GM23338 (cell line): ENCODE measurements around the gene KRT8. TPM values are rescaled to one million over a fixed set of nuclear protein-coding genes. Genes with fewer than 3 reads are reported as not detected.

Experiments
- ATAC-seq: fragments of 200-7000 bp; cut with Tn5 transposase; 3 replicates; pipeline ENCODE4 v1.9.1; 2020
- DNase-seq: peaks from one replicate; pipeline ENCODE4 v3.0.0-alpha.2; 2015; ENCODE audit warnings: low spot score
- H2AFZ ChIP-seq: fragments of 200-600 bp; sonication (generic); 2 replicates; pipeline ENCODE4 v1.8.0; 2016; ENCODE audit warnings: antibody characterized with exemption, mild to moderate bottlenecking, moderate library complexity
- H3F3A ChIP-seq: fragments of 200-600 bp; sonication (generic); replicated peaks from 2 replicates; pipeline ENCODE4 v1.8.0; 2017; ENCODE audit warnings: antibody characterized with exemption, mixed run types, low read depth
- H3K27ac ChIP-seq: fragments of 200-600 bp; sonication (generic); 2 replicates; pipeline ENCODE4 v1.6.1; 2016; ENCODE audit warnings: low read depth
- H3K27me3 ChIP-seq: fragments of 200-600 bp; sonication (generic); 2 replicates; pipeline ENCODE4 v1.8.0; 2016; ENCODE audit warnings: mild to moderate bottlenecking, mixed run types, moderate library complexity; ENCODE audit not compliant: insufficient read depth
- H3K36me3 ChIP-seq: fragments of 200-600 bp; sonication (generic); 2 replicates; pipeline ENCODE4 v1.8.0; 2016; ENCODE audit warnings: mild to moderate bottlenecking; ENCODE audit not compliant: insufficient read depth
- H3K4me1 ChIP-seq: fragments of 200-600 bp; sonication (generic); 2 replicates; pipeline ENCODE4 v1.8.0; 2016; ENCODE audit warnings: mild to moderate bottlenecking, moderate library complexity; ENCODE audit not compliant: insufficient read depth
- H3K4me2 ChIP-seq: fragments of 200-600 bp; sonication (generic); 2 replicates; pipeline ENCODE4 v1.7.1; 2017; ENCODE audit warnings: mixed run types
- H3K4me3 ChIP-seq: fragments of 200-600 bp; sonication (generic); 2 replicates; pipeline ENCODE4 v1.6.1; 2016; ENCODE audit warnings: mixed run types
- H3K79me2 ChIP-seq: fragments of 200-600 bp; sonication (generic); replicated peaks from 2 replicates; pipeline ENCODE4 v1.8.0; 2017; ENCODE audit warnings: mild to moderate bottlenecking; ENCODE audit not compliant: insufficient read depth
- H3K9me2 ChIP-seq: fragments of 200-600 bp; sonication (generic); 2 replicates; pipeline ENCODE4 v1.8.0; 2017; ENCODE audit not compliant: insufficient read depth
- H4K20me1 ChIP-seq: fragments of 200-600 bp; sonication (generic); replicated peaks from 2 replicates; pipeline ENCODE4 v1.8.0; 2017; ENCODE audit warnings: mild to moderate bottlenecking; ENCODE audit not compliant: insufficient read depth
- H3K27ac Mint-ChIP-seq: 2 replicates; pipeline ENCODE4 v1.8.0; 2020; ENCODE audit warnings: inconsistent platforms, mild to moderate bottlenecking, moderate library complexity, mixed read lengths
- H3K27me3 Mint-ChIP-seq: 3 replicates; pipeline ENCODE4 v1.8.0; 2022; ENCODE audit warnings: low read depth, mild to moderate bottlenecking, moderate library complexity, mixed read lengths, inconsistent platforms; ENCODE audit not compliant: insufficient read depth, poor library complexity
- H3K36me3 Mint-ChIP-seq: 3 replicates; pipeline ENCODE4 v1.8.0; 2021; ENCODE audit warnings: low read depth, mild to moderate bottlenecking, inconsistent platforms, moderate library complexity, mixed read lengths
- H3K4me1 Mint-ChIP-seq: 3 replicates; pipeline ENCODE4 v1.8.0; 2020; ENCODE audit warnings: mild to moderate bottlenecking, inconsistent platforms, mixed read lengths
- H3K4me3 Mint-ChIP-seq: 3 replicates; pipeline ENCODE4 v1.8.0; 2021; ENCODE audit warnings: moderate library complexity, mild to moderate bottlenecking, inconsistent platforms, mixed read lengths
- H3K9me3 Mint-ChIP-seq: 3 replicates; pipeline ENCODE4 v1.8.0; 2020; ENCODE audit warnings: moderate library complexity, mild to moderate bottlenecking, inconsistent platforms, mixed read lengths
- CREB1 ChIP-seq: fragments of 250-450 bp; sonication (Bioruptor Pico); IDR thresholded peaks from 2 replicates; pipeline ENCODE4 v1.5.0; 2020; ENCODE audit warnings: low read depth, mild to moderate bottlenecking, moderate library complexity
- EZH2 ChIP-seq: fragments of 200-600 bp; sonication (generic); IDR thresholded peaks from one replicate; pipeline ENCODE4 v1.8.0; 2017; ENCODE audit warnings: antibody characterized with exemption, mild to moderate bottlenecking, low read depth; ENCODE audit not compliant: unreplicated experiment
- EZH2phosphoT487 ChIP-seq: fragments of 200-600 bp; sonication (generic); IDR thresholded peaks from one replicate; pipeline ENCODE4 v1.8.1; 2018; ENCODE audit warnings: antibody characterized with exemption; ENCODE audit not compliant: unreplicated experiment
- JUNB ChIP-seq: IDR thresholded peaks from one replicate; pipeline ENCODE4 v1.6.1; 2016; ENCODE audit warnings: antibody characterized with exemption; ENCODE audit not compliant: unreplicated experiment
- NANOG ChIP-seq: IDR thresholded peaks from 2 replicates; pipeline ENCODE4 v1.6.1; 2016; ENCODE audit warnings: antibody characterized with exemption, borderline replicate concordance
- POLR2AphosphoS5 ChIP-seq: IDR thresholded peaks from 2 replicates; pipeline ENCODE4 v1.6.1; 2016; ENCODE audit warnings: antibody characterized with exemption, low read depth
- STAT1 ChIP-seq: IDR thresholded peaks from one replicate; pipeline ENCODE4 v1.6.1; 2016; ENCODE audit warnings: antibody characterized with exemption; ENCODE audit not compliant: unreplicated experiment
- ZNF114 ChIP-seq: fragments of 250-450 bp; sonication (Bioruptor Pico); IDR thresholded peaks from 2 replicates; pipeline ENCODE4 v1.5.0; 2020; ENCODE audit warnings: mild to moderate bottlenecking, moderate library complexity
- ZNF331 ChIP-seq: fragments of 250-450 bp; sonication (Bioruptor Pico); IDR thresholded peaks from 2 replicates; pipeline ENCODE4 v1.5.0; 2020; ENCODE audit warnings: low read depth, mild to moderate bottlenecking, moderate library complexity
- polyA plus RNA-seq: library from polyadenylated mRNA; unstranded; fragments of >200 nt; fragmentation: Nextera tagmentation; extraction: Ambion mirVana; gene quantifications from 2 replicates; pipeline ENCODE4 v1.2.1, GENCODE V29; 2016
- total RNA-seq: library from RNA; depleted of rRNA; stranded (reverse); fragments of >200 nt; shearing (Covaris generic); gene quantifications from 2 replicates; pipeline ENCODE4 v1.2.3, GENCODE V29; 2014
- TF ChIP-seq, protein P1 (sequence below): IDR thresholded peaks from 2 replicates; pipeline ENCODE4 v1.6.1; 2016; ENCODE audit warnings: antibody characterized with exemption
- TF ChIP-seq, protein P2 (sequence below), 2 experiments: fragments of 200-600 bp in 1 of 2; sonication (generic) in 1 of 2; conservative IDR thresholded peaks; 2 replicates each; pipeline versions ENCODE4 v1.5.1 to v1.6.1; 2016 to 2017; ENCODE audit warnings: antibody characterized with exemption in 2 of 2, low read depth in 2 of 2, mild to moderate bottlenecking in 2 of 2, moderate library complexity in 1 of 2
- TF ChIP-seq, protein P3 (sequence below): fragments of 250-450 bp; sonication (Bioruptor Pico); IDR thresholded peaks from 2 replicates; pipeline ENCODE4 v1.5.0; 2020; ENCODE audit warnings: mild to moderate bottlenecking, moderate library complexity
- TF ChIP-seq, protein P4 (sequence below): IDR thresholded peaks from one replicate; pipeline ENCODE4 v1.6.1; 2018; ENCODE audit warnings: antibody characterized with exemption; ENCODE audit not compliant: unreplicated experiment

The KRT8 gene
- total and polyA plus RNA-seq, 2 experiments from 2014 or later = 250 to 322 TPM

DNA sequence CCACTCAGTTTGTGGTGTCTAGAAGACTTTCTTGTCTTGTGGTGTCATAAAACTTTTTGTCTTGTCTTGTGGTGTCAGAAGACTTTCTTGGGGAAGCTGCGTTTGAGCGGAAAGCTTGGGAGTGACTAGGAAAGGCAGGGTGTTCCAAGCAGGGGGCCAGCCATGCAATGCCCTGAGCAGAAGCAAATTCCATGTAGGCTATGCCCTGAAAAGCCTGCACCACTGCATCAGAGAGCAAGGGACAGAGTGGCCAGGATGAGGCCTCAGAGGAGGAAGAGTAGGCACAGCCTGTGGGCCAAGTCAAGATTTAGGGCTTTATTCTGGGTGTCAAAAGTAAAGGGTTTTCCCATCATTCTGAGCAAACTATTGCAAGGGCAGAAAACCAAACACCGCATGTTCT, 14.5 kb downstream of the KRT8 start:
- Mint-ChIP-seq H3K4me3 (no peak overlapping the region), H3K27ac (peak overlapping the region; percentile 33; the same call in 1 of the 2 replicates), H3K27me3 (peaks cover 13% of the 10 kb centered on the region), H3K36me3 (no peaks in the 10 kb centered on the region), H3K4me1 (no peaks in the 10 kb centered on the region), H3K9me3 (no peaks in the 10 kb centered on the region)
- TF ChIP-seq EZH2phosphoT487 (no peak), ZNF114 (CRISPR knock-in tag) (no peak), JUNB (no peak), POLR2AphosphoS5 (no peak), STAT1 (no peak), ZNF331 (CRISPR knock-in tag) (no peak), EZH2 (no peak), NANOG (no peak), CREB1 (CRISPR knock-in tag) (no peak)
- TF ChIP-seq, protein P1, sequence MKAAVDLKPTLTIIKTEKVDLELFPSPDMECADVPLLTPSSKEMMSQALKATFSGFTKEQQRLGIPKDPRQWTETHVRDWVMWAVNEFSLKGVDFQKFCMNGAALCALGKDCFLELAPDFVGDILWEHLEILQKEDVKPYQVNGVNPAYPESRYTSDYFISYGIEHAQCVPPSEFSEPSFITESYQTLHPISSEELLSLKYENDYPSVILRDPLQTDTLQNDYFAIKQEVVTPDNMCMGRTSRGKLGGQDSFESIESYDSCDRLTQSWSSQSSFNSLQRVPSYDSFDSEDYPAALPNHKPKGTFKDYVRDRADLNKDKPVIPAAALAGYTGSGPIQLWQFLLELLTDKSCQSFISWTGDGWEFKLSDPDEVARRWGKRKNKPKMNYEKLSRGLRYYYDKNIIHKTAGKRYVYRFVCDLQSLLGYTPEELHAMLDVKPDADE = no peak
- TF ChIP-seq, protein P2, sequence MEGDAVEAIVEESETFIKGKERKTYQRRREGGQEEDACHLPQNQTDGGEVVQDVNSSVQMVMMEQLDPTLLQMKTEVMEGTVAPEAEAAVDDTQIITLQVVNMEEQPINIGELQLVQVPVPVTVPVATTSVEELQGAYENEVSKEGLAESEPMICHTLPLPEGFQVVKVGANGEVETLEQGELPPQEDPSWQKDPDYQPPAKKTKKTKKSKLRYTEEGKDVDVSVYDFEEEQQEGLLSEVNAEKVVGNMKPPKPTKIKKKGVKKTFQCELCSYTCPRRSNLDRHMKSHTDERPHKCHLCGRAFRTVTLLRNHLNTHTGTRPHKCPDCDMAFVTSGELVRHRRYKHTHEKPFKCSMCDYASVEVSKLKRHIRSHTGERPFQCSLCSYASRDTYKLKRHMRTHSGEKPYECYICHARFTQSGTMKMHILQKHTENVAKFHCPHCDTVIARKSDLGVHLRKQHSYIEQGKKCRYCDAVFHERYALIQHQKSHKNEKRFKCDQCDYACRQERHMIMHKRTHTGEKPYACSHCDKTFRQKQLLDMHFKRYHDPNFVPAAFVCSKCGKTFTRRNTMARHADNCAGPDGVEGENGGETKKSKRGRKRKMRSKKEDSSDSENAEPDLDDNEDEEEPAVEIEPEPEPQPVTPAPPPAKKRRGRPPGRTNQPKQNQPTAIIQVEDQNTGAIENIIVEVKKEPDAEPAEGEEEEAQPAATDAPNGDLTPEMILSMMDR (conservative IDR thresholded peaks at IDR 0.05; ENCODE audit: low read depth in 2 of 2) = no peak
- TF ChIP-seq, protein P3, sequence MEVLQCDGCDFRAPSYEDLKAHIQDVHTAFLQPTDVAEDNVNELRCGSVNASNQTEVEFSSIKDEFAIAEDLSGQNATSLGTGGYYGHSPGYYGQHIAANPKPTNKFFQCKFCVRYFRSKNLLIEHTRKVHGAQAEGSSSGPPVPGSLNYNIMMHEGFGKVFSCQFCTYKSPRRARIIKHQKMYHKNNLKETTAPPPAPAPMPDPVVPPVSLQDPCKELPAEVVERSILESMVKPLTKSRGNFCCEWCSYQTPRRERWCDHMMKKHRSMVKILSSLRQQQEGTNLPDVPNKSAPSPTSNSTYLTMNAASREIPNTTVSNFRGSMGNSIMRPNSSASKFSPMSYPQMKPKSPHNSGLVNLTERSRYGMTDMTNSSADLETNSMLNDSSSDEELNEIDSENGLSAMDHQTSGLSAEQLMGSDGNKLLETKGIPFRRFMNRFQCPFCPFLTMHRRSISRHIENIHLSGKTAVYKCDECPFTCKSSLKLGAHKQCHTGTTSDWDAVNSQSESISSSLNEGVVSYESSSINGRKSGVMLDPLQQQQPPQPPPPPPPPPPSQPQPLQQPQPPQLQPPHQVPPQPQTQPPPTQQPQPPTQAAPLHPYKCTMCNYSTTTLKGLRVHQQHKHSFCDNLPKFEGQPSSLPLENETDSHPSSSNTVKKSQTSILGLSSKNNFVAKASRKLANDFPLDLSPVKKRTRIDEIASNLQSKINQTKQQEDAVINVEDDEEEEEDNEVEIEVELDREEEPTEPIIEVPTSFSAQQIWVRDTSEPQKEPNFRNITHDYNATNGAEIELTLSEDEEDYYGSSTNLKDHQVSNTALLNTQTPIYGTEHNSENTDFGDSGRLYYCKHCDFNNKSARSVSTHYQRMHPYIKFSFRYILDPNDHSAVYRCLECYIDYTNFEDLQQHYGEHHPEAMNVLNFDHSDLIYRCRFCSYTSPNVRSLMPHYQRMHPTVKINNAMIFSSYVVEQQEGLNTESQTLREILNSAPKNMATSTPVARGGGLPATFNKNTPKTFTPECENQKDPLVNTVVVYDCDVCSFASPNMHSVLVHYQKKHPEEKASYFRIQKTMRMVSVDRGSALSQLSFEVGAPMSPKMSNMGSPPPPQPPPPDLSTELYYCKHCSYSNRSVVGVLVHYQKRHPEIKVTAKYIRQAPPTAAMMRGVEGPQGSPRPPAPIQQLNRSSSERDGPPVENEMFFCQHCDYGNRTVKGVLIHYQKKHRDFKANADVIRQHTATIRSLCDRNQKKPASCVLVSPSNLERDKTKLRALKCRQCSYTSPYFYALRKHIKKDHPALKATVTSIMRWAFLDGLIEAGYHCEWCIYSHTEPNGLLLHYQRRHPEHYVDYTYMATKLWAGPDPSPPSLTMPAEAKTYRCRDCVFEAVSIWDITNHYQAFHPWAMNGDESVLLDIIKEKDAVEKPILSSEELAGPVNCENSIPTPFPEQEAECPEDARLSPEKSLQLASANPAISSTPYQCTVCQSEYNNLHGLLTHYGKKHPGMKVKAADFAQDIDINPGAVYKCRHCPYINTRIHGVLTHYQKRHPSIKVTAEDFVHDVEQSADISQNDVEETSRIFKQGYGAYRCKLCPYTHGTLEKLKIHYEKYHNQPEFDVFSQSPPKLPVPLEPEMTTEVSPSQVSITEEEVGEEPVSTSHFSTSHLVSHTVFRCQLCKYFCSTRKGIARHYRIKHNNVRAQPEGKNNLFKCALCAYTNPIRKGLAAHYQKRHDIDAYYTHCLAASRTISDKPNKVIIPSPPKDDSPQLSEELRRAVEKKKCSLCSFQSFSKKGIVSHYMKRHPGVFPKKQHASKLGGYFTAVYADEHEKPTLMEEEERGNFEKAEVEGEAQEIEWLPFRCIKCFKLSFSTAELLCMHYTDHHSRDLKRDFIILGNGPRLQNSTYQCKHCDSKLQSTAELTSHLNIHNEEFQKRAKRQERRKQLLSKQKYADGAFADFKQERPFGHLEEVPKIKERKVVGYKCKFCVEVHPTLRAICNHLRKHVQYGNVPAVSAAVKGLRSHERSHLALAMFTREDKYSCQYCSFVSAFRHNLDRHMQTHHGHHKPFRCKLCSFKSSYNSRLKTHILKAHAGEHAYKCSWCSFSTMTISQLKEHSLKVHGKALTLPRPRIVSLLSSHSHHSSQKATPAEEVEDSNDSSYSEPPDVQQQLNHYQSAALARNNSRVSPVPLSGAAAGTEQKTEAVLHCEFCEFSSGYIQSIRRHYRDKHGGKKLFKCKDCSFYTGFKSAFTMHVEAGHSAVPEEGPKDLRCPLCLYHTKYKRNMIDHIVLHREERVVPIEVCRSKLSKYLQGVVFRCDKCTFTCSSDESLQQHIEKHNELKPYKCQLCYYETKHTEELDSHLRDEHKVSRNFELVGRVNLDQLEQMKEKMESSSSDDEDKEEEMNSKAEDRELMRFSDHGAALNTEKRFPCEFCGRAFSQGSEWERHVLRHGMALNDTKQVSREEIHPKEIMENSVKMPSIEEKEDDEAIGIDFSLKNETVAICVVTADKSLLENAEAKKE (CRISPR knock-in tag) = no peak
- TF ChIP-seq, protein P4, sequence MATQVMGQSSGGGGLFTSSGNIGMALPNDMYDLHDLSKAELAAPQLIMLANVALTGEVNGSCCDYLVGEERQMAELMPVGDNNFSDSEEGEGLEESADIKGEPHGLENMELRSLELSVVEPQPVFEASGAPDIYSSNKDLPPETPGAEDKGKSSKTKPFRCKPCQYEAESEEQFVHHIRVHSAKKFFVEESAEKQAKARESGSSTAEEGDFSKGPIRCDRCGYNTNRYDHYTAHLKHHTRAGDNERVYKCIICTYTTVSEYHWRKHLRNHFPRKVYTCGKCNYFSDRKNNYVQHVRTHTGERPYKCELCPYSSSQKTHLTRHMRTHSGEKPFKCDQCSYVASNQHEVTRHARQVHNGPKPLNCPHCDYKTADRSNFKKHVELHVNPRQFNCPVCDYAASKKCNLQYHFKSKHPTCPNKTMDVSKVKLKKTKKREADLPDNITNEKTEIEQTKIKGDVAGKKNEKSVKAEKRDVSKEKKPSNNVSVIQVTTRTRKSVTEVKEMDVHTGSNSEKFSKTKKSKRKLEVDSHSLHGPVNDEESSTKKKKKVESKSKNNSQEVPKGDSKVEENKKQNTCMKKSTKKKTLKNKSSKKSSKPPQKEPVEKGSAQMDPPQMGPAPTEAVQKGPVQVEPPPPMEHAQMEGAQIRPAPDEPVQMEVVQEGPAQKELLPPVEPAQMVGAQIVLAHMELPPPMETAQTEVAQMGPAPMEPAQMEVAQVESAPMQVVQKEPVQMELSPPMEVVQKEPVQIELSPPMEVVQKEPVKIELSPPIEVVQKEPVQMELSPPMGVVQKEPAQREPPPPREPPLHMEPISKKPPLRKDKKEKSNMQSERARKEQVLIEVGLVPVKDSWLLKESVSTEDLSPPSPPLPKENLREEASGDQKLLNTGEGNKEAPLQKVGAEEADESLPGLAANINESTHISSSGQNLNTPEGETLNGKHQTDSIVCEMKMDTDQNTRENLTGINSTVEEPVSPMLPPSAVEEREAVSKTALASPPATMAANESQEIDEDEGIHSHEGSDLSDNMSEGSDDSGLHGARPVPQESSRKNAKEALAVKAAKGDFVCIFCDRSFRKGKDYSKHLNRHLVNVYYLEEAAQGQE = no peak
- no peak overlapping the region for H3K4me3 ChIP-seq
- no peak overlapping the region for H2AFZ ChIP-seq
- 0 out of 2 replicates have a peak, but pooled peaks cover 3% of the 10 kb centered on the region for H4K20me1 ChIP-seq
- H3K4me2 ChIP-seq = no peak overlapping the region
- H3K36me3 ChIP-seq = no peaks in the 10 kb centered on the region
- H3K9me2 ChIP-seq = no peaks in the 10 kb centered on the region
- H3F3A ChIP-seq = no peaks in the 10 kb centered on the region
- H3K4me1 ChIP-seq = no peaks in the 10 kb centered on the region
- ATAC-seq = no peak
- no peak for DNase-seq
- no peak overlapping the region for H3K27ac ChIP-seq
- no peaks in the 10 kb centered on the region for H3K27me3 ChIP-seq
- no peaks in the 10 kb centered on the region for H3K79me2 ChIP-seq
